ENCODE results near the gene PRKAG1. TPM values are rescaled to one million over a fixed set of nuclear protein-coding genes. Genes with fewer than 3 reads are reported as not detected.
A peak's percentile ranks its signal among the peaks of the same experiment; 100 is the strongest.

PRKAG1 gene
- total RNA-seq, 1 donor = 29.8 TPM

- Histone ChIP-seq H3K9me3 (ENCODE audit: low read depth, low read length) (no peaks in the 10 kb centered on the region), H3K4me1 (ENCODE audit: insufficient read depth, low read length) (peaks cover 21% of the 10 kb centered on the region), H3K4me3 (ENCODE audit: low read length) (no peak overlapping the region), H3K27me3 (ENCODE audit: insufficient read depth, low read length) (no peaks in the 10 kb centered on the region)
Observed at GRCh38 chr12:49014547-49014946, 4.0 kb downstream of the PRKAG1 start.

- no peaks in the 10 kb centered on the region for H3K9me3 ChIP-seq (ENCODE audit: low read depth, low read length)
- H3K4me1 ChIP-seq (ENCODE audit: insufficient read depth, low read length) = peaks cover 14% of the 10 kb centered on the region
- H3K27me3 ChIP-seq (ENCODE audit: insufficient read depth, low read length) = no peaks in the 10 kb centered on the region
- H3K4me3 ChIP-seq (ENCODE audit: low read length) = no peak overlapping the region
Observed at GRCh38 chr12:49013428-49013827, 5.1 kb downstream of the PRKAG1 start.

GRCh38 chr12:49012739-49013138, 5.8 kb downstream of the PRKAG1 start:
- H3K27me3 ChIP-seq (ENCODE audit: insufficient read depth, low read length) = no peaks in the 10 kb centered on the region
- H3K4me3 ChIP-seq (ENCODE audit: low read length) = no peak overlapping the region
- H3K9me3 ChIP-seq (ENCODE audit: low read depth, low read length) = no peaks in the 10 kb centered on the region
- peaks cover 11% of the 10 kb centered on the region for H3K4me1 ChIP-seq (ENCODE audit: insufficient read depth, low read length)

GRCh38 chr12:49010092-49010668, 8.4 kb downstream of the PRKAG1 start:
- no peaks in the 10 kb centered on the region for H3K4me1 ChIP-seq (ENCODE audit: insufficient read depth, low read length)
- H3K9me3 ChIP-seq (ENCODE audit: low read depth, low read length) = no peaks in the 10 kb centered on the region
- no peak overlapping the region for H3K4me3 ChIP-seq (ENCODE audit: low read length)
- no peaks in the 10 kb centered on the region for H3K27me3 ChIP-seq (ENCODE audit: insufficient read depth, low read length)

GRCh38 chr12:49008943-49009342, 9.6 kb downstream of the PRKAG1 start:
- Histone ChIP-seq H3K27me3 (ENCODE audit: insufficient read depth, low read length) (no peaks in the 10 kb centered on the region), H3K9me3 (ENCODE audit: low read depth, low read length) (no peaks in the 10 kb centered on the region), H3K4me1 (ENCODE audit: insufficient read depth, low read length) (no peaks in the 10 kb centered on the region), H3K4me3 (ENCODE audit: low read length) (no peak overlapping the region)

- no peaks in the 10 kb centered on the region for H3K9me3 ChIP-seq (ENCODE audit: low read depth, low read length)
Observed at GRCh38 chr12:49000346-49000745, 18.2 kb downstream of the PRKAG1 start.

GRCh38 chr12:48999371-49000131, 19.0 kb downstream of the PRKAG1 start, which contains the start of gene DDN:
DDN (minus strand) TSS chr12:48999375; CDS start chr12:48999287, 88 bp downstream.
- peaks cover 37% of the 10 kb centered on the region for H3K4me1 ChIP-seq (ENCODE audit: insufficient read depth, low read length)
- H3K9me3 ChIP-seq (ENCODE audit: low read depth, low read length) = no peaks in the 10 kb centered on the region
- H3K27me3 ChIP-seq (ENCODE audit: insufficient read depth, low read length) = peaks cover 50% of the 10 kb centered on the region
- peak within 1 kb of the TSS; percentile 8 for H3K4me3 ChIP-seq (ENCODE audit: low read length)

More at GRCh38 chr12:49000346-49000745, 18.2 kb downstream of the PRKAG1 start:
- H3K4me3 ChIP-seq (ENCODE audit: low read length) = no peak overlapping the region
- peaks cover 32% of the 10 kb centered on the region for H3K4me1 ChIP-seq (ENCODE audit: insufficient read depth, low read length)
- peaks cover 44% of the 10 kb centered on the region for H3K27me3 ChIP-seq (ENCODE audit: insufficient read depth, low read length)

- H3K4me1 ChIP-seq (ENCODE audit: insufficient read depth, low read length) = peaks cover 37% of the 10 kb centered on the region
- H3K27me3 ChIP-seq (ENCODE audit: insufficient read depth, low read length) = peaks cover 58% of the 10 kb centered on the region
- no peaks in the 10 kb centered on the region for H3K9me3 ChIP-seq (ENCODE audit: low read depth, low read length)
- peak overlapping the region; percentile 8 for H3K4me3 ChIP-seq (ENCODE audit: low read length)
Observed at GRCh38 chr12:48998497-48999353, 19.9 kb downstream of the PRKAG1 start.

- peak overlapping the region; percentile 8 for H3K4me3 ChIP-seq (ENCODE audit: low read length)
- peaks cover 66% of the 10 kb centered on the region for H3K27me3 ChIP-seq (ENCODE audit: insufficient read depth, low read length)
- H3K9me3 ChIP-seq (ENCODE audit: low read depth, low read length) = no peaks in the 10 kb centered on the region
- peaks cover 37% of the 10 kb centered on the region for H3K4me1 ChIP-seq (ENCODE audit: insufficient read depth, low read length)
Observed at GRCh38 chr12:48997719-48998496, 20.7 kb downstream of the PRKAG1 start.

GRCh38 chr12:48996794-48997718, 21.5 kb downstream of the PRKAG1 start:
- Histone ChIP-seq H3K27me3 (ENCODE audit: insufficient read depth, low read length) (peaks cover 68% of the 10 kb centered on the region), H3K9me3 (ENCODE audit: low read depth, low read length) (no peaks in the 10 kb centered on the region), H3K4me3 (ENCODE audit: low read length) (peak overlapping the region; percentile 26), H3K4me1 (ENCODE audit: insufficient read depth, low read length) (peaks cover 37% of the 10 kb centered on the region)

- H3K4me1 ChIP-seq (ENCODE audit: insufficient read depth, low read length) = peaks cover 37% of the 10 kb centered on the region
- H3K27me3 ChIP-seq (ENCODE audit: insufficient read depth, low read length) = peaks cover 59% of the 10 kb centered on the region
- no peak overlapping the region for H3K4me3 ChIP-seq (ENCODE audit: low read length)
- no peaks in the 10 kb centered on the region for H3K9me3 ChIP-seq (ENCODE audit: low read depth, low read length)
Observed at GRCh38 chr12:48995086-48995879, 23.3 kb downstream of the PRKAG1 start.

GRCh38 chr12:48994224-48995085, 24.1 kb downstream of the PRKAG1 start:
- peaks cover 31% of the 10 kb centered on the region for H3K4me1 ChIP-seq (ENCODE audit: insufficient read depth, low read length)
- peaks cover 56% of the 10 kb centered on the region for H3K27me3 ChIP-seq (ENCODE audit: insufficient read depth, low read length)
- H3K4me3 ChIP-seq (ENCODE audit: low read length) = no peak overlapping the region
- no peaks in the 10 kb centered on the region for H3K9me3 ChIP-seq (ENCODE audit: low read depth, low read length)

Data from mononuclear cell (primary cell).